COR-L47 (cell line): ENCODE data around the gene C3AR1.
"Not testable (repeated sequence)": the region's sequence is repeated elsewhere in the genome, so short reads cannot be mapped to it uniquely, and the experiment has no call there.

Experiments used
- DNase-seq: peaks from one replicate; lab custom pipeline; 2025; lab: John Stamatoyannopoulos, UW

The C3AR1 gene

GRCh38 chr12:8057839-8058238 is 8.3 kb downstream of the C3AR1 start:
- DNase-seq: no peak

- no peak for DNase-seq
These were observed 8.9 kb downstream of the C3AR1 start for GRCh38 chr12:8057306-8057705.

- DNase-seq: no peak
These were observed 11.3 kb downstream of the C3AR1 start for GRCh38 chr12:8054816-8055215.

GRCh38 chr12:8052679-8053078 is 13.5 kb downstream of the C3AR1 start:
- no peak for DNase-seq

- DNase-seq: no peak
These were observed 15.4 kb downstream of the C3AR1 start for GRCh38 chr12:8050600-8051250.

- DNase-seq: no peak
These were observed 17.3 kb downstream of the C3AR1 start for GRCh38 chr12:8048906-8049305.

- DNase-seq: no peak
These were observed 18.3 kb downstream of the C3AR1 start for GRCh38 chr12:8047842-8048241.

GRCh38 chr12:8045952-8046944 is 19.9 kb downstream of the C3AR1 start:
- peak; percentile 1 for DNase-seq

GRCh38 chr12:8040791-8041190 is 25.4 kb downstream of the C3AR1 start:
- DNase-seq: no peak

- peak; percentile 46 for DNase-seq
These were observed 27.5 kb downstream of the C3AR1 start for GRCh38 chr12:8038659-8039114.

- DNase-seq: no peak
These were observed 28.2 kb downstream of the C3AR1 start for GRCh38 chr12:8037947-8038346.

- no peak for DNase-seq
These were observed 29.0 kb downstream of the C3AR1 start for GRCh38 chr12:8037046-8037663.

GRCh38 chr12:8036346-8036745 is 29.8 kb downstream of the C3AR1 start:
- DNase-seq: no peak

- DNase-seq: no peak
These were observed 30.6 kb downstream of the C3AR1 start for GRCh38 chr12:8035440-8036010.

GRCh38 chr12:8034802-8035201 is 31.4 kb downstream of the C3AR1 start:
- no peak for DNase-seq

- peak; percentile 17 for DNase-seq
These were observed 32.8 kb downstream of the C3AR1 start for GRCh38 chr12:8033153-8034044.

GRCh38 chr12:8032242-8033152 is 33.7 kb downstream of the C3AR1 start, which contains the start of gene FOXJ2:
FOXJ2 (plus strand) TSS chr12:8032716; CDS start chr12:8039833, 7,117 bp downstream.
- DNase-seq: peak; percentile 13

GRCh38 chr12:8031872-8032241 is 34.3 kb downstream of the C3AR1 start:
- no peak for DNase-seq

GRCh38 chr12:8031017-8031416 is 35.1 kb downstream of the C3AR1 start:
- DNase-seq: not testable (repeated sequence)

- no peak for DNase-seq
These were observed 36.0 kb downstream of the C3AR1 start for GRCh38 chr12:8030189-8030588.
